Fibroblast of lung (primary cell): ENCODE measurements around the gene ANXA2.
"Not testable (repeated sequence)": the region's sequence is repeated elsewhere in the genome, so short reads cannot be mapped to it uniquely, and the experiment has no call there.

ENCODE experiments used
- CTCF ChIP-seq, 2 donors: IDR thresholded peaks in 1 of 2; conservative IDR thresholded peaks in 1 of 2; 1 replicate in 1 of 2; 2 replicates in 1 of 2; pipeline ENCODE4 v1.5.1; 2011 to 2012; ENCODE audit warnings: low read length in 2 of 2, control low read depth in 1 of 2, inconsistent platforms in 1 of 2, low read depth in 1 of 2, mild to moderate bottlenecking in 1 of 2
- EZH2 ChIP-seq: IDR thresholded peaks from 2 replicates; pipeline ENCODE4 v1.5.1; 2012; ENCODE audit warnings: low read length, control low read depth, mild to moderate bottlenecking; ENCODE audit errors: missing control alignments

GRCh38 chr15:60359738-60360137, 38.0 kb downstream of the ANXA2 start:
- peak; percentile 62 to 79 for TF ChIP-seq CTCF (conservative IDR thresholded peaks at IDR 0.05 in 1 of 2, IDR thresholded peaks at IDR 0.05 in 1 of 2; ENCODE audit: low read depth in 1 of 2, low read length in 2 of 2)
- not testable (repeated sequence) for TF ChIP-seq EZH2
